A549 treated with RU486 at 1 μM for 4 hours (cell line): Measurements from ENCODE around the gene ARMCX5. TPM values are rescaled to one million over a fixed set of nuclear protein-coding genes. Genes with fewer than 3 reads are reported as not detected.

Experiments
- total RNA-seq: library from RNA; stranded (reverse); fragments of 200-300 nt; extraction: Qiagen RNA extraction; gene quantifications from 5 replicates; pipeline ENCODE4 v1.2.3, GENCODE V29; 2022; ENCODE audit warnings: low read depth

Gene ARMCX5
- 10.3 to 13.6 TPM (median 11.2 TPM) in 5 replicates for total RNA-seq

GRCh38 chrX:102599084-102599950, at the start of gene ARMCX5:
Gene ARMCX5 (plus strand): TSS chrX:102599515. CDS start chrX:102602142, 2,627 bp downstream.

GRCh38 chrX:102651242-102652011, 52.1 kb downstream of the ARMCX5 start, which contains the start of gene GPRASP1:
Gene GPRASP1 (plus strand): TSS chrX:102651483. CDS start chrX:102653914, 2,431 bp downstream.

Other genes starting within 250 kb of the ARMCX5 start
- gene NXF2B, start 159.5 kb upstream of the ARMCX5 start, total RNA-seq: not detected in 5 replicates
- not detected in 5 replicates for gene TCP11X2, start 127.7 kb upstream of the ARMCX5 start, total RNA-seq
- gene TMSB15A, start 82.8 kb upstream of the ARMCX5 start, total RNA-seq: 0.47 to 1.1 TPM (median 0.97 TPM) in 4 of 5 replicates, not detected in the other
- gene GPRASP1, start 52.0 kb downstream of the ARMCX5 start, total RNA-seq: 0.15 to 0.32 TPM (median 0.30 TPM) in 5 replicates
- gene GPRASP2, start 112.9 kb downstream of the ARMCX5 start, total RNA-seq: 3.6 to 7.9 TPM (median 6.1 TPM) in 5 replicates
- gene GPRASP3, start 121.2 kb downstream of the ARMCX5 start, total RNA-seq: 2.0 to 4.6 TPM (median 3.5 TPM) in 5 replicates